Small intestine (tissue), 7 donors: Measurements from ENCODE around the gene HASPIN. TPM values are rescaled to one million over a fixed set of nuclear protein-coding genes. Genes with fewer than 3 reads are reported as not detected.

Experiments
- DNase-seq, 2 donors: peaks; one replicate each; pipeline versions ENCODE4 v3.0.0 to v3.0.0-alpha.2; 2013
- FAIRE-seq: peaks from 2 replicates; lab custom pipeline; 2012; peaks lifted over from hg19 to GRCh38; lab: Jason Lieb, UNC
- H3K27ac ChIP-seq, 3 donors: one replicate each; pipeline ENCODE4 v1.5.1; 2013; ENCODE audit warnings: low read length in 2 of 3, mild to moderate bottlenecking in 2 of 3, control low read depth in 1 of 3, inconsistent platforms in 1 of 3, low read depth in 1 of 3, moderate library complexity in 1 of 3
- H3K27me3 ChIP-seq, 3 donors: one replicate each; pipeline ENCODE4 v1.6.1; 2013; ENCODE audit warnings: low read length in 3 of 3, inconsistent platforms in 1 of 3; ENCODE audit not compliant: control insufficient read depth in 3 of 3, insufficient read depth in 3 of 3
- H3K36me3 ChIP-seq, 3 donors: one replicate each; pipeline ENCODE4 v1.6.1; 2013; ENCODE audit warnings: low read length in 3 of 3, inconsistent platforms in 1 of 3, low read depth in 1 of 3, mild to moderate bottlenecking in 1 of 3, moderate library complexity in 1 of 3; ENCODE audit not compliant: control insufficient read depth in 3 of 3, insufficient read depth in 2 of 3
- H3K4me1 ChIP-seq, 3 donors: one replicate each; pipeline ENCODE4 v1.6.1; 2013; ENCODE audit warnings: low read length in 2 of 3, inconsistent platforms in 1 of 3, low read depth in 1 of 3, mild to moderate bottlenecking in 1 of 3, moderate library complexity in 1 of 3; ENCODE audit not compliant: control insufficient read depth in 3 of 3, insufficient read depth in 2 of 3
- H3K4me3 ChIP-seq, 3 donors: one replicate each; pipeline ENCODE4 v1.5.1; 2013; ENCODE audit warnings: low read length in 3 of 3, control low read depth in 1 of 3, inconsistent platforms in 1 of 3, low read depth in 1 of 3, mild to moderate bottlenecking in 1 of 3, moderate library complexity in 1 of 3
- H3K9me3 ChIP-seq, 2 donors: one replicate each; pipeline ENCODE4 v1.6.1; 2013; ENCODE audit warnings: low read depth in 1 of 2, low read length in 1 of 2; ENCODE audit not compliant: control insufficient read depth in 2 of 2, insufficient read depth in 1 of 2
- WGBS, 3 donors: extraction: QIAGEN DNeasy Blood & Tissue Kit; methylation state at CpG; one replicate each; pipeline ENCODE4 v1.1.7; 2013; 5-methylcytosine and 5-hydroxymethylcytosine counted together
- polyA plus RNA-seq, 4 donors: library from polyadenylated mRNA; stranded (reverse) in 3 of 4; unstranded in 1 of 4; fragments of 200-250 nt in 3 of 4; fragments of 120-200 nt in 1 of 4; gene quantifications; one replicate each; pipeline versions ENCODE4 v1.2.1 to v1.2.3, GENCODE V29; 2013
- donor health status: healthy with polysubstance abuse.
- donor health status: control.
- donor health status: control.
- donor health status: Bipolar disorder and iron deficiency.
- donor health status: healthy.

The HASPIN gene
- polyA plus RNA-seq, 4 donors, result 2.6 to 3.6 TPM; not detected in 2

- DNase-seq, result no peak
- Histone ChIP-seq H3K4me1 (no peaks in the 10 kb centered on the region), H3K4me3 (no peak overlapping the region), H3K27ac (no peak overlapping the region), H3K9me3 (peaks cover 0 to 4% of the 10 kb centered on the region in 2 donors), H3K36me3 (no peaks in the 10 kb centered on the region), H3K27me3 (no peaks in the 10 kb centered on the region)
- 72 to 83% (median 83%) methylated on average over 8 of the region's 8 CpGs for WGBS, 3 donors
- FAIRE-seq, result no peak
Measured at GRCh38 chr17:3766779-3767178, 43.1 kb downstream of the HASPIN start.

GRCh38 chr17:3768341-3768740 is 44.6 kb downstream of the HASPIN start:
- no peak for DNase-seq
- Histone ChIP-seq H3K4me1 (no peaks in the 10 kb centered on the region), H3K9me3 (peaks cover 0 to 4% of the 10 kb centered on the region in 2 donors), H3K27ac (peak overlapping the region in 1 of 3 donors; percentile 16), H3K36me3 (no peaks in the 10 kb centered on the region), H3K27me3 (no peaks in the 10 kb centered on the region), H3K4me3 (no peak overlapping the region)
- no peak for FAIRE-seq
- 72 to 92% (median 87%) methylated on average over 9 of the region's 9 CpGs for WGBS, 3 donors

- Histone ChIP-seq H3K36me3 (no peaks in the 10 kb centered on the region), H3K27me3 (no peaks in the 10 kb centered on the region), H3K4me1 (no peaks in the 10 kb centered on the region), H3K4me3 (no peak overlapping the region), H3K9me3 (peaks cover 0 to 4% of the 10 kb centered on the region in 2 donors), H3K27ac (peak overlapping the region in 1 of 3 donors; percentile 16)
- WGBS, 3 donors, result 62 to 79% (median 72%) methylated on average over 8 of the region's 8 CpGs
- FAIRE-seq (no peak), DNase-seq (no peak)
Measured at GRCh38 chr17:3768769-3769168, 45.1 kb downstream of the HASPIN start.

GRCh38 chr17:3770466-3770865 is 46.8 kb downstream of the HASPIN start:
- no peak for FAIRE-seq
- Histone ChIP-seq H3K4me3 (no peak overlapping the region), H3K27me3 (no peaks in the 10 kb centered on the region), H3K4me1 (no peaks in the 10 kb centered on the region), H3K27ac (peak overlapping the region in 1 of 3 donors; percentile 58), H3K9me3 (peaks cover 0 to 4% of the 10 kb centered on the region in 2 donors), H3K36me3 (no peaks in the 10 kb centered on the region)
- 55 to 79% (median 63%) methylated on average over 8 of the region's 8 CpGs for WGBS, 3 donors
- DNase-seq, result peak in 1 of 2 donors; percentile 65

- Histone ChIP-seq H3K9me3 (peaks cover 0 to 4% of the 10 kb centered on the region in 2 donors), H3K4me1 (no peaks in the 10 kb centered on the region), H3K27ac (no peak overlapping the region)
Measured at GRCh38 chr17:3771140-3771539, 47.4 kb downstream of the HASPIN start.

GRCh38 chr17:3772764-3773163 is 49.1 kb downstream of the HASPIN start:
- no peaks in the 10 kb centered on the region for H3K4me1 ChIP-seq
- FAIRE-seq (no peak), DNase-seq (no peak)
- H3K36me3 ChIP-seq, result no peaks in the 10 kb centered on the region
- H3K9me3 ChIP-seq, result peaks cover 0 to under 1% of the 10 kb centered on the region in 2 donors
- no peaks in the 10 kb centered on the region for H3K27me3 ChIP-seq
- H3K4me3 ChIP-seq, result no peak overlapping the region
- H3K27ac ChIP-seq, result no peak overlapping the region
- 67 to 78% (median 78%) methylated on average over 12 of the region's 12 CpGs for WGBS, 3 donors

More at GRCh38 chr17:3771140-3771539, 47.4 kb downstream of the HASPIN start:
- no peak for DNase-seq
- FAIRE-seq, result no peak
- Histone ChIP-seq H3K36me3 (no peaks in the 10 kb centered on the region), H3K4me3 (no peak overlapping the region), H3K27me3 (no peaks in the 10 kb centered on the region)
- 73 to 82% (median 75%) methylated on average over 16 of the region's 16 CpGs for WGBS, 3 donors

- Histone ChIP-seq H3K9me3 (no peaks in the 10 kb centered on the region), H3K4me1 (no peaks in the 10 kb centered on the region), H3K27ac (no peak overlapping the region), H3K4me3 (no peak overlapping the region), H3K27me3 (no peaks in the 10 kb centered on the region), H3K36me3 (no peaks in the 10 kb centered on the region)
- no peak for DNase-seq
- FAIRE-seq, result no peak
- 38 to 58% (median 51%) methylated on average over 5 of the region's 5 CpGs for WGBS, 3 donors
Measured at GRCh38 chr17:3773511-3773910, 49.8 kb downstream of the HASPIN start.

GRCh38 chr17:3773966-3774365 is 50.3 kb downstream of the HASPIN start:
- Histone ChIP-seq H3K4me3 (no peak overlapping the region), H3K27ac (no peak overlapping the region), H3K9me3 (no peaks in the 10 kb centered on the region), H3K4me1 (no peaks in the 10 kb centered on the region), H3K36me3 (no peaks in the 10 kb centered on the region), H3K27me3 (no peaks in the 10 kb centered on the region)
- WGBS, 3 donors, result 89 to 98% (median 93%) methylated on average over 3 of the region's 3 CpGs
- FAIRE-seq, result no peak
- no peak for DNase-seq
